Stomach (tissue), 9 donors: Measurements from ENCODE around the gene SLC1A1. TPM values are rescaled to one million over a fixed set of nuclear protein-coding genes. Genes with fewer than 3 reads are reported as not detected.

Experiments
- DNase-seq, 2 donors: peaks; one replicate each; pipeline versions ENCODE4 v3.0.0 to v3.0.0-alpha.2; 2013 to 2019
- H3K27ac ChIP-seq, 5 donors: fragments of 200-600 bp in 4 of 5; sonication (generic) in 4 of 5; one replicate each; pipeline ENCODE4 v1.5.1; 2013 to 2019; ENCODE audit warnings: mild to moderate bottlenecking in 1 of 5, moderate library complexity in 1 of 5
- H3K27me3 ChIP-seq, 3 donors: fragments of 200-600 bp; sonication (generic); one replicate each; pipeline ENCODE4 v1.5.1; 2017 to 2019; ENCODE audit warnings: mixed run types in 1 of 3
- H3K36me3 ChIP-seq, 4 donors: fragments of 200-600 bp; sonication (generic); 1 replicate in 3 of 4; 2 replicates in 1 of 4; pipeline ENCODE4 v1.5.1; 2016 to 2019
- H3K4me1 ChIP-seq, 4 donors: fragments of 200-600 bp; sonication (generic); one replicate each; pipeline ENCODE4 v1.5.1; 2016 to 2019
- H3K4me3 ChIP-seq, 4 donors: fragments of 200-600 bp; sonication (generic) in 3 of 4; one replicate each; pipeline ENCODE4 v1.5.1; 2016 to 2019; ENCODE audit warnings: mild to moderate bottlenecking in 1 of 4
- H3K9me3 ChIP-seq, 4 donors: fragments of 200-600 bp; sonication (generic); one replicate each; pipeline ENCODE4 v1.5.1; 2016 to 2019
- CTCF ChIP-seq, 7 experiments: fragments of 450-650 bp in 4 of 7; fragments of 200-600 bp in 3 of 7; sonication (generic) in 3 of 7; IDR thresholded peaks; one replicate each; pipeline ENCODE4 v1.5.1; 2016 to 2019; ENCODE audit warnings: antibody characterized with exemption in 7 of 7, control low read depth in 2 of 7, mild to moderate bottlenecking in 1 of 7
- EP300 ChIP-seq: sonication (generic); formaldehyde crosslinking; IDR thresholded peaks from one replicate; pipeline ENCODE4 v1.6.1; 2017; ENCODE audit warnings: antibody characterized with exemption
- POLR2A ChIP-seq, 4 donors: fragments of 450-650 bp; IDR thresholded peaks; one replicate each; pipeline ENCODE4 v1.6.1; 2016; ENCODE audit warnings: antibody characterized with exemption in 4 of 4, control low read depth in 2 of 4, mild to moderate bottlenecking in 1 of 4, moderate library complexity in 1 of 4
- POLR2AphosphoS5 ChIP-seq, 3 donors: sonication (generic); formaldehyde crosslinking; IDR thresholded peaks; one replicate each; pipeline ENCODE4 v1.6.1; 2016; ENCODE audit warnings: antibody characterized with exemption in 3 of 3
- WGBS, 5 donors: extraction: QIAGEN DNeasy Blood & Tissue Kit in 3 of 5; methylation state at CpG; one replicate each; pipeline versions ENCODE4 v1.1.5 to v1.1.7; 2013 to 2018; 5-methylcytosine and 5-hydroxymethylcytosine counted together
- intact Hi-C: fragments of 100-400 bp; cut with DNase I; formaldehyde crosslinking; loops from one replicate; pipeline ENCODE4 v1.15.1; 2023; ENCODE audit warnings: low total_unique reads
- polyA plus RNA-seq, 3 donors: library from polyadenylated mRNA; stranded (reverse); fragments of 200-250 nt; gene quantifications; one replicate each; pipeline ENCODE4 v1.2.3, GENCODE V29; 2013
- total RNA-seq, 5 donors: library from RNA; depleted of rRNA; stranded (reverse); fragments of >200 nt; gene quantifications; one replicate each; pipeline versions ENCODE4 v1.1.0 to v1.2.3, GENCODE V29; 2014 to 2016
- donor health status: healthy with polysubstance abuse.
- donor health status: Bipolar disorder and iron deficiency.
- donor health status: healthy.

The SLC1A1 gene
- total and polyA plus RNA-seq, 8 donors = 0.58 to 13.3 (median 2.7) TPM; not detected in 1

GRCh38 chr9:4463824-4464223 lies 26.4 kb upstream of the SLC1A1 start:
- intact Hi-C loops = no loop called here
- H3K4me1 ChIP-seq = no peaks in the 10 kb centered on the region
- H3K4me3 ChIP-seq = no peak overlapping the region
- TF ChIP-seq POLR2AphosphoS5 (IDR thresholded peaks at IDR 0.05) = no peak
- no peak for TF ChIP-seq CTCF (IDR thresholded peaks at IDR 0.05)
- TF ChIP-seq EP300 = no peak
- no peak for TF ChIP-seq POLR2A (IDR thresholded peaks at IDR 0.05)
- no peaks in the 10 kb centered on the region for H3K9me3 ChIP-seq
- 72 to 82% (median 78%) methylated on average over 3 of the region's 3 CpGs for WGBS, 5 donors
- DNase-seq = no peak
- no peak overlapping the region for H3K27ac ChIP-seq
- no peaks in the 10 kb centered on the region for H3K27me3 ChIP-seq
- no peaks in the 10 kb centered on the region for H3K36me3 ChIP-seq

- intact Hi-C loops = no loop called here
- Histone ChIP-seq H3K27me3 (no peaks in the 10 kb centered on the region), H3K36me3 (no peaks in the 10 kb centered on the region), H3K9me3 (no peaks in the 10 kb centered on the region), H3K4me3 (no peak overlapping the region), H3K27ac (no peak overlapping the region), H3K4me1 (no peaks in the 10 kb centered on the region)
- 85 to 92% (median 87%) methylated on average over 11 of the region's 11 CpGs for WGBS, 5 donors
- TF ChIP-seq EP300 (no peak), POLR2AphosphoS5 (IDR thresholded peaks at IDR 0.05) (no peak), POLR2A (IDR thresholded peaks at IDR 0.05) (no peak), CTCF (IDR thresholded peaks at IDR 0.05) (no peak)
- DNase-seq = no peak
These were observed 25.3 kb upstream of the SLC1A1 start for GRCh38 chr9:4464911-4465513.

GRCh38 chr9:4465910-4466309 lies 24.4 kb upstream of the SLC1A1 start:
- H3K27me3 ChIP-seq = no peaks in the 10 kb centered on the region
- H3K9me3 ChIP-seq = no peaks in the 10 kb centered on the region
- no peaks in the 10 kb centered on the region for H3K36me3 ChIP-seq
- 75 to 89% (median 83%) methylated on average over 2 of the region's 2 CpGs for WGBS, 5 donors
- no peaks in the 10 kb centered on the region for H3K4me1 ChIP-seq
- TF ChIP-seq EP300 (no peak), POLR2A (IDR thresholded peaks at IDR 0.05) (no peak), POLR2AphosphoS5 (IDR thresholded peaks at IDR 0.05) (no peak), CTCF (IDR thresholded peaks at IDR 0.05) (no peak)
- no peak overlapping the region for H3K27ac ChIP-seq
- no peak overlapping the region for H3K4me3 ChIP-seq
- no peak for DNase-seq
- intact Hi-C loops = no loop called here

GRCh38 chr9:4475301-4475700 lies 15.0 kb upstream of the SLC1A1 start:
- intact Hi-C loops = no loop called here
- H3K36me3 ChIP-seq = no peaks in the 10 kb centered on the region
- H3K4me1 ChIP-seq = no peaks in the 10 kb centered on the region
- 2 to 19% (median 14%) methylated on average over 1 of the region's 1 CpG for WGBS, 5 donors
- H3K4me3 ChIP-seq = no peak overlapping the region
- DNase-seq = no peak
- no peak overlapping the region for H3K27ac ChIP-seq
- no peaks in the 10 kb centered on the region for H3K9me3 ChIP-seq
- TF ChIP-seq EP300 (no peak), POLR2AphosphoS5 (IDR thresholded peaks at IDR 0.05) (no peak), POLR2A (IDR thresholded peaks at IDR 0.05) (no peak), CTCF (IDR thresholded peaks at IDR 0.05) (no peak)
- H3K27me3 ChIP-seq = no peaks in the 10 kb centered on the region
